ENCODE results near the gene CARMIL1.

Gene CARMIL1

DNA sequence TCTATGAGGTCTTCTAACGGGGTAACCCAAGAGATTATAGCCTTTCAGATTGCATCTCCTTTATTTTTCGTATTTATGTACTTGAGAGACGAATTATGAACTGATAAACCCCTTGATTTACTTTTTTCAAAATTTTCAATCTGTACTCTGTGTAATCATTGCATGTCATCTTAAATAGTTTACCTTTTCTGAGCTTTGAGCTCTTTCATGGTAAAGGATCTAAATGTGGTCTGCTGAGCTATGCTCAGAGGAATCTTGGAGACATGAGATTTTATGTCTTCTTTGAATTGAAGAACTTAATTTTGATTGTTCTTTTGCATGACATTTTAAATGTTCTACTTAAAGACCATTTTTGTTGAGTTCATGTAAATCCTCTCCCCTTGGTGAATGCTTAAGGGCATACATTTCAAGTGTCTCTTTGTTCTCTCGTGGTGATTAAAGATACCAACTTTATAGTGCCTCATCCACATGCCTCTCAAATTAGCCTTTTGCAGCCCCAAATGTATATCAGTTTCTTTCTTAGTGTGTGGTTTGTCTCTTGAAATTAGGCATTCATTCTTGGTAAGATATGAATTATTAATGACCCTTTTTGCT lies 256.6 kb downstream of the CARMIL1 start:
- DNase-seq: no peak

- no peak for DNase-seq
These were observed 257.6 kb downstream of the CARMIL1 start for GRCh38 chr6:25536781-25537180.

- no peak for DNase-seq
These were observed 258.3 kb downstream of the CARMIL1 start for GRCh38 chr6:25537349-25538018.

- no peak for DNase-seq
These were observed 262.1 kb downstream of the CARMIL1 start for GRCh38 chr6:25541228-25541627.

DNA sequence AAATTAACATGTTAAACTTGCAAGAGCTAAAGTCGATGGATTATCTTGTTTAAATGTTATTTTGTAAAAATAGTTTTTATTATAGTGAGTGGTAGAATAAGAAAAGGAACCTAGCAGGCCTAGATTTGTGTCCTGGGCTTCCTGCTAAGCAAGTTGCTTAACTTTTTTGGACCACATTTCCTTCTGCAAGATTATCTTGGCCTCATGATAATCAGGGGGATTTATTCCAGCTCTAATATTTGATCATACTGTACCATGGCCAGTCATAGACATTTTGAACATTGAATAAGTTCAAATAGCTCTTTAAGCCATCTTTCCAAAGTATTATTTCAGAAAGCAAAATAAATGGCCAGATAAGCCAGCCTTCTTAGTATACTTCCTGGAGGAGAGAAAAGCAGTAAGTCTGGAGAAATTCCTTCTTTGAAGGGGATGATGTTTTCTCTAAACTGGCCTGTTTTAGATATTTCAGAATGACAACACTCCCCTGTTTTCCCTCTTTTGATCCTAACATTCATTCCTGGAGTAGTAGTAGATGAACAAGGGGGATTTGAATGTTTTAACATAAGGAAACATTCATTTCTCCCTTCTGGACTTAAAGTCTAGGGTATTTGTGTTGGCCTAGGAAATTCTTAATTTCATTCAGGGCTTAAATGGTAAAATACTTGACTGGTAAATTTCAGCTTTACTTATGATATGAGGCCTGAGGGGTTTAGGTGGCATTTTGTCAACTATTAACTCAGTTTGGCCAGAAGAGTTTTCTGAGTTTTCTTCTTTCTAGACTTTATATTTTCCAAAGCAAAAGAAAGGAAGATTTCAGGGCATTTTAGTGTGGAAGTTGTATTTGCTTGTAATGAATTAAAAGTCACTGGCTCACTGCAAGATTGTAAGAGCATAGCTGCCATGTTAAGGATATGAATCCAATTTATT lies 264.1 kb downstream of the CARMIL1 start:
- no peak for DNase-seq

DNA sequence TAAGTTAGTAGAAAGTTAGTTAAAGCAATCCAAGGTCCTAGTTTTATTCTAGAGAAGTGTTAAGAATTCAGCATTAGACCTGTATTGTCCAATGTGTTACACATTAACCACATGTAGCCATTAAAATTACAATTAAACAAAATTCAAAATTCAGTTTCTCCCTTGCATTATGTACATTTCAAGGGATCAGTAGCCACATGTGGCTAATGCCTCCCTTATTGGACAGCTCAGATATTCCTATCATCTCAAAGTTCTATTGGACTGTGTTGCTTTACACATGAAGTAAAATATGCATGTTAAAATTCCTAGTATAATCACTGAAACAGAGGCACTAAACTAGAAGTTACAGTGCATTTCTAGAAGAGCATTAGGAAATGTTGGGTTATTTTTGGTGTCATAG lies 265.7 kb downstream of the CARMIL1 start:
- no peak for DNase-seq

GRCh38 chr6:25547797-25548196 lies 268.6 kb downstream of the CARMIL1 start:
- no peak for DNase-seq

DNA sequence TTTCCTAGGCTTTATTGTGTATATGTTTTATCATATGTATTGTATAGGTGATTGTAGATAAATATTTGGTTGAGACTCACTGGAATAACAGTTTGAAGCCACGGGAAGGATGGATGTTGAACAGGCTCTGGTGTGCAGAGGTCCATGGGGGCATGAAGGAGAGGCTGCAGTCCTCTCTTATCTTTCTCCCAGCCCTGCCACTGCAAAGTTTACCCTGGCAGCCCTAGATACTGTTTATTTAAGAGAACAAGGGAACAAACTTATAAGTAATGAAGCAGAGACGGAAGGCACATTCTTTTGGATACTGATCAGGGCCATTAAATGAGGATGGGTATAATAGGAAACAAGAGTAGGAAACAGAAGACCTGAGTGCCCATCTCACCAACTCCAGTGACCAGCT lies 269.3 kb downstream of the CARMIL1 start:
- no peak for DNase-seq

GRCh38 chr6:25550631-25551030 lies 271.5 kb downstream of the CARMIL1 start:
- DNase-seq: no peak

- no peak for DNase-seq
These were observed 274.3 kb downstream of the CARMIL1 start for GRCh38 chr6:25553502-25553901.

- no peak for DNase-seq
These were observed 276.0 kb downstream of the CARMIL1 start for GRCh38 chr6:25555188-25555587.

GRCh38 chr6:25556516-25556915 lies 277.3 kb downstream of the CARMIL1 start:
- peak; percentile 84 to 88 for DNase-seq

- DNase-seq: no peak
These were observed 279.1 kb downstream of the CARMIL1 start for GRCh38 chr6:25558155-25558817.

- no peak for DNase-seq
These were observed 281.7 kb downstream of the CARMIL1 start for GRCh38 chr6:25560865-25561264.

DNA sequence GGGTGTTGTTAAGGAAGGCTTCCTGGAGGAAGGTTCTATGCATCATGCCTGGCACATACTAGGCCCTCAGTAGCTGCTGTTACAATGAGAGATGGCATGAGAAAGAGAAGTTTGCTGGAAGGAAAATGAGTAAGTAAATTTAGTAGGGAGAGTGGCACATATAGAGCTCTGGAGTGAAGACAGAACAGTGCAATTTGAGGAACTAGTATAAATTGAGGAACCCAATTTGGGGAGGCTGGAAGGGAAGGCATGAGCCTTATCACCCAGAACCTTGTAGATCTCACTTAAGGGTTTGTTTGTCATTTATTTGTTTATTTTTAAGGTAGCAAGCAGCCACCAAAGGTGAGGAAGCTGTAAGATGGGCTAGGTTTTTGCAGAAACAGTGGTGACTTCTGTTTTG lies 285.8 kb downstream of the CARMIL1 start:
- DNase-seq: no peak

GRCh38 chr6:25570578-25570977 lies 291.4 kb downstream of the CARMIL1 start:
- no peak for DNase-seq

- DNase-seq: no peak
These were observed 297.7 kb downstream of the CARMIL1 start for GRCh38 chr6:25576919-25577318.

DNA sequence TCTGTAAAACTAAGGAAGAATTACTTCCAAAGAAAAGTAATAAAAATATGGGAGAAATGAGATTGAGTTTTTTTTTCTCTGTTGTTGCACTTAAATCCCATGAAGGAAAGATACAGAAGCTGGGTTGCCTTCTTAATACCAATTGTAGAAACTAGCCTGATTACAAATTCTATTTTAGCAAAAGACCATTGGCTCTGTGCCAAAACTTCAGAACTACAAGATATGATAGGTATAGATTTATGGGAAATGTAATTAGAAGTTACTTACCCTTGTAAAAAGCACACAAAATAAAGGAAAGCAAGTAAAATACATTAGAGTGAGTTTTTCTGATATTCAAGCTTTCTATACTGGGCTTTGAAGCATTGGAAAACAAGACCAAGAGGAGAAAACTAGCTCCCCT lies 299.4 kb downstream of the CARMIL1 start:
- DNase-seq: no peak

DNA sequence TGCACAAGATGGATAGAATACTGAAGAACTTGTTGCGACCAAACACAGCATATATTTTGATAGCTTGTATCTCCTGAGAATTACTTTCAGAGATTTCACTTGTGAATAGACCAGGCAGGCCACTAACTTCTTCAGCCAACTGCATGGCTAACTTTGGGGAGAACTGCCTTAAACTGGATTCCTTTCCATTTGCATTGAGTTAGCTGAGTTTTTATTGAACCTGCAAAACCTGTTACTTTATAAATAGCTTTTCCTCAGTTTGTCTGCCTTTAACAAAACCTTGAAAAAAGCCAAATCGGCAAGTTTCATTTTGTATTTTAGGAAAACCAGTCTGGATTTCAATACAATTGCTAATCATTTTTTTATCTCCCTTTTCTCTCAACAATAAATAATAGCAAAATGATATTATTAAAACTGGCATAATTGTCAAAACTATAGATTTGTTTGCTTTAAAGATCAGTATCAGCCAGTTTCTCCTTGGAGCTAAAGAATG lies 300.3 kb downstream of the CARMIL1 start:
- no peak for DNase-seq

GRCh38 chr6:25579902-25580495 lies 300.8 kb downstream of the CARMIL1 start:
- DNase-seq: no peak

DNA sequence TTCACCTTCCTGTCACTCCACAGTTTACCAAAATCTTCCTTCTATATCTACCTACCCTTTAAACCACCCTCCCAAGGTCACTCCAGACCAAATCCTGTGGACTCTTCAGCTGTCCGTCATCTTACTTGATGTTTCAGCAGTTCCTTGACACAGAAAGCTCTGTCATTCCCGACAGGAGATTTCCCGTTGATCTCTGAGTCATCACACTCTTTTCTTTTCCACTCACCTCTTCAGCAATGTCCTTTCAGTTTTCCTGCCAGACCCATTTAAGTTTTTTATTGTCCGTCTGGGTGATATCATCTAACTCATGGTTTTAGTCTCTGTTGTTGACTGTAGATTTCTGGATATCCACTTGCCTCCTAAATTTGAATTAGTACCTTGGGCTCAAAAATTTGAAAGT lies 302.9 kb downstream of the CARMIL1 start:
- DNase-seq: no peak

DNA sequence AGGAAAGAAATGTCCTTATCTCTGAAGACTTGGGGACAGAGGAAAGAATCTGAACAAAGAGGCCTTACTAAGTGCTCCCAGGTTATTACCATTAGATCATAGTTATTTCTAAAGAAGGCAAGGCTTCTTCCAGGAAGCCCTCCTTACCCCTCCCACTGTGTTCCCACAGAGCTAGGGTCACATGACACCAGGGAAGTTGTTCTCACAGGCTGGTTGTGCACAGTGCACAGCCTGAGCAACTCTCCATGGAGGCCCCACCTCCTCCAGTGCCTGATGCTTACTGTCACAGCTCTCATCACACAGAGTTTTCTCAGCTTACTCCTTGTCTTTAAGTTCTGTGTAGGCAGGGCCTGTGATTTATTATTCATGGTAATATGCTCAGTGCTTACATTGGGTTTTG lies 303.9 kb downstream of the CARMIL1 start:
- no peak for DNase-seq

DNA sequence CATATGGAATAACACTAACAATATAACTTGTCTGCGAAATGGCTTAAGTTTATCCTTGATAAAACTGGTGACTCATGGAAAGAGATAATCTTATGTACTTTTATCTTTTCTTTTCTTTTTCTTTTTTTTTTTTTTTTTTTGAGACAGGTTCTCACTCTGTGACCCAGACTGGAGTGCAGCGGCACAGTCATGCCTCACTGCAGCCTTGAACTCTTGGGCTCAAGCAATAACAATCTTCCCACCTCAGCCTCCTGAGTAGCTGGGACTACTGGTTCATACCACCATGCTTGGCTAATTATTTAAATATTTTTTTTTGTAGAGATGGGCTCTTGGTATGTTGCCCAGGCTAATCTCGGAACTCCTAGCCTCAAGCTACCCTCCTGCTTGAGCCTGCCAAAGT lies 304.7 kb downstream of the CARMIL1 start:
- DNase-seq: no peak

All from activated CD4-positive, alpha-beta T cell treated with anti-CD3 and anti-CD28 coated beads, Interleukin-2, amount 50 U/mL, for 48 hours (primary cell).